Activated naive CD4-positive, alpha-beta T cell treated with anti-CD3 and anti-CD28 coated beads, Interleukin-2, amount 50 U/mL, for 24 hours (primary cell): ENCODE data around the gene ERC1.
"Not testable (repeated sequence)": the region's sequence is repeated elsewhere in the genome, so short reads cannot be mapped to it uniquely, and the experiment has no call there.

ENCODE experiments used
- H3K27ac Mint-ChIP-seq: one replicate; pipeline ENCODE4 v1.8.0; 2021; ENCODE audit warnings: mild to moderate bottlenecking, mixed read lengths
- H3K27me3 Mint-ChIP-seq: one replicate; pipeline ENCODE4 v1.8.0; 2021; ENCODE audit warnings: mixed read lengths
- H3K36me3 Mint-ChIP-seq: one replicate; pipeline ENCODE4 v1.8.0; 2021; ENCODE audit warnings: mixed read lengths
- H3K4me1 Mint-ChIP-seq: one replicate; pipeline ENCODE4 v1.8.0; 2021; ENCODE audit warnings: mixed read lengths
- H3K4me3 Mint-ChIP-seq: one replicate; pipeline ENCODE4 v1.8.0; 2021; ENCODE audit warnings: mild to moderate bottlenecking, mixed read lengths
- H3K9me3 Mint-ChIP-seq: one replicate; pipeline ENCODE4 v1.8.0; 2021; ENCODE audit warnings: mixed read lengths

The ERC1 gene

DNA sequence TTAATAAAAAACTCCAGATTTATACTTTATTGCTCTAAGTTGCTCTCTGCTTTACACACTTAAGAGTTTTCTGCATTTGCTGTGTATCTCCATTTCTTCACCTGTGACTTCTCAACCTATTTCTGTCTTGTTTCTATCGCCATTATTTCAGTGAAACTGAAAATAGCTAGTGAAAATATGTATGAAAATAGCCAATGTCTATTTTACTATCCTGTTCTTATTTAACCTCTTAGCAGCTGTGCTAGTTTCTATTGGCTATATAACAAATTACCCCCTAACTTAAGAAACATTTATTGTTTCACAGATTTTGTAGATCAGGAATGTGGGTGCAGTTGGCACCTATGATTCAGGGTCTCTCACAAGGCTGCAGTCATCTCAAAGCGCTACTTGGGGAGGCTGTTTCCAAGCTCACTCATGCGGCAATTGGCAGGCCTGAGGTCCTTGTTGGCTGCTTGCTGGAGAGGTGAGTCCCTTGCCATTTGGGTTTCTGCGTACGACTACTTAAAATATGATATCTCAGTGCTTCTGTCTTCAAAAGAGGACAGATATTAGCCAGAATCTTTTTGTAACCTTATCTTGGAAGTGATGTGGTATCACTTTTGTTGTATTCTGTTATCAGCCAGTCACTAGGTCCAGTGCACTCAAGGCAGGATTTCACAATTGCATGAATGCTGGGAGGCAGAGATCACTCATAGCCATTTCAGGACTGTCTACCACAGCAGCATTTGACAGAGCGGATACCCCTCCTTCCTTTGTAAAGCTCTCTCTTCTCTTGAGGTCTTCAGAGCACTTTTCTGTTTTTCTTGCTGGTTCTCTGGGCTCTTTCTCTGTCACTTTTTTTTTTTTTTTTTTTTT is 7.2 kb downstream of the ERC1 start:
- no peaks in the 10 kb centered on the region for H3K27me3 Mint-ChIP-seq
- peaks cover 44% of the 10 kb centered on the region for H3K4me1 Mint-ChIP-seq
- H3K4me3 Mint-ChIP-seq: no peak overlapping the region
- peaks cover 11% of the 10 kb centered on the region for H3K36me3 Mint-ChIP-seq
- no peak overlapping the region for H3K27ac Mint-ChIP-seq
- H3K9me3 Mint-ChIP-seq: no peaks in the 10 kb centered on the region

DNA sequence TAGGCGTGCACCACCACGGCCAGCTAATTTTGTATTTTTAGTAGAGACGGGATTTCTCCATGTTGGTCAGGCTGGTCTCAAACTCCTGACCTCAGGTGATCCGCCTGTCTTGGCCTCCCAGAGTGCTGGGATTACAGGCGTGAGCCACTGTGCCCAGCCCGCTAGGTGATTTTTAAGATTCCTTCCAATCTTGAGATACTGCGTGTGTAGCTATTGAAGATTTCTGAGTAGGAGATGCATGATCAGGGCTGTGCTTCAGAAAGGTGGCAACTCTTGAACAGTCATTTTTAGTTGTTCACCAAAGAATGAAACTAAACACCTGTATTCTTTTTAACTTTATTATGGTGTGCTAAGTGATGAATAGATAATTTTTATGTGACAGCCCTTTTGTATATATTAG is 8.7 kb downstream of the ERC1 start:
- Mint-ChIP-seq H3K4me1 (peaks cover 48% of the 10 kb centered on the region), H3K36me3 (peaks cover 11% of the 10 kb centered on the region)
- not testable (repeated sequence) for H3K27me3 Mint-ChIP-seq, H3K9me3 Mint-ChIP-seq, H3K27ac Mint-ChIP-seq, H3K4me3 Mint-ChIP-seq

DNA sequence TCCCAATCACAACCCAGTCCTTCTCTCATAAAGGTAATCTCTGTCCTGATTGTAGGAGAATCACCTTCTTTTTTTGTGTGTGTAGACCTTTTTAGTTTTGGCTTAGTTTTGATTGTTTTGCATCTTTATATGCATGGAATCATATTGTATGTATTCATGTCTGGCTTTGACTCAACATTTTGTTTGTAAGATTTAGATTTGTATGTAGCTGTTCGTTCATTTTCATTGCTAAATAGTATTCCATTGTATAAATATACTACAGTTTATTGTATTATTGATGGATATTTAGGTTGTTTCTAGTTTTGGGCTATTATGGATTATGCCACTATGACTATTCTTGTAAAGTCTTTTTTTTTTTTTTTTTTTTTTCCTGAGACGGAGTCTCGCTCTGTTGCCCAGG is 10.5 kb downstream of the ERC1 start:
- Mint-ChIP-seq H3K4me3 (no peak overlapping the region), H3K27me3 (no peaks in the 10 kb centered on the region), H3K4me1 (peaks cover 38% of the 10 kb centered on the region), H3K27ac (no peak overlapping the region), H3K36me3 (peaks cover 9% of the 10 kb centered on the region), H3K9me3 (no peaks in the 10 kb centered on the region)

DNA sequence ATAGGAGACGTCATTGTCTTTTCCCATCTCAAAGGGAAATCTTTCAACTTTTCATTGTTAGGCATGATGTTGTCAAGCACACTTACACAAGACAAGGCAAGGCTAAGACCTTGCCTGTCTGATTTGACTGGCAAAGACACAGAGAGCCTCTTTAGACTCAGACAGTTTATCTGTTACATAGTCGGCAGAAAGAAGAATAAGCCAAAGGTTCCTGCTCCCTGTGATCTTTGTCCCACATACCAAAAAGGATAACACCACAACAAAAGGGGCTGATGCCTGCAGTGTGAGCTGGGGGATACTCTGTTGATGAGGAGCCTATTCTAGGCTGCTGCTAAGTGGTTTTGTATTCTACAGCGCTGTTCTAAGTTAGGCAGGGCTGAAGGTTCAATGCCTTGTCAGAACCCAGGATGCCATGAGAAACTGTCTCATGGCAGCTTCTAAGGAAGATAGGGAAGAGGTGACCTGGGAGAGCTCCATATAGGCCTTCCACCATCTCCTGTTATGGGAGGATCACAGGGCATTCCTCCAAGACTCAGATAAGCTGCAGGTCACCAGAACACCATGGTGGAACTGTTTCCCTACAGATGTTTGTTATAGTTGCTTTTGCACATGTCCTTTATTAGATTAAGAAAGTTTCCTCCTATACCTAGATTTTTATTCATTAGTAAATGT is 12.7 kb downstream of the ERC1 start:
- Mint-ChIP-seq H3K4me3 (no peak overlapping the region), H3K27ac (no peak overlapping the region), H3K36me3 (peaks cover 9% of the 10 kb centered on the region), H3K4me1 (peaks cover 27% of the 10 kb centered on the region), H3K9me3 (no peaks in the 10 kb centered on the region), H3K27me3 (no peaks in the 10 kb centered on the region)

DNA sequence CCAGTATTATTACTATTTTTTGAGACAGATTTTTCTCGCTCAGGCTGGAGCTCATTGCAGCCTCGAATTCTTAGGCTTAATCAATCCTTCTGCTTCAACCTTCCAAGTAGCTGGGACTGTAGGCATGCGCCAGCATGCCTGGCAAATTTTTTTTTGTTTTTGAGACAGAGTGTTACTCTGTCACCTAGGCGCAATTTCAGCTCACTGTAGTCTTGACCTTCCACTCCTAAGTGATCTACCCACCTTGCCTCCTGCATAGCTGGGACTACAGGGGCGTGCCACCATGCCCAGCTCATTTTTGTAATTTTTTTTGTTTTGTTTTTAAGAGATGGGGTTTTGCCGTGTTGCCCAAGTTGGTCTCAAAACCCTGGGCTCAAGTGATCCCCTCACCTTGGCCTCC is 15.2 kb downstream of the ERC1 start:
- H3K27me3 Mint-ChIP-seq: no peaks in the 10 kb centered on the region
- H3K27ac Mint-ChIP-seq: no peak overlapping the region
- peaks cover 3% of the 10 kb centered on the region for H3K36me3 Mint-ChIP-seq
- no peaks in the 10 kb centered on the region for H3K9me3 Mint-ChIP-seq
- no peak overlapping the region for H3K4me3 Mint-ChIP-seq
- peaks cover 16% of the 10 kb centered on the region for H3K4me1 Mint-ChIP-seq

DNA sequence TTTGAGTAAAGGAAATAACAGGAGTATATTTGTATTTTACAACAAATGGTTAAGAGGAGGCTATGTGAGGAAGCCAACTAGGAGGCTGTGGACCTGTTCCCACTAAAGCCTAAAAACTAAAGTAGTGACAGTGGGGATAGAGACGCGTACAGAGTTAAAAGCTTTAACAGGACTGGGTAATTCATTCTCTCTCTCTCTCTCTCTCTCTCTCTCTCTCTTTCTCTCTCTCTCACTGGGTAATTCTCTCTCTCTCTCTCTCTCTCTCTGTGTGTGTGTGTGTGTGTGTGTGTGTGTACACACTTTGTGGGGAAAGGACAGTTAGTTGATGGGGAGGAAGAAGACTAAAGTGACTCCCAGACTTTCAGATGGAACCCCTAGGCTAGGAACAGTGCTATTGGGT is 16.3 kb downstream of the ERC1 start:
- Mint-ChIP-seq H3K4me1 (peaks cover 16% of the 10 kb centered on the region), H3K27ac (no peak overlapping the region), H3K4me3 (no peak overlapping the region), H3K36me3 (no peaks in the 10 kb centered on the region), H3K27me3 (no peaks in the 10 kb centered on the region), H3K9me3 (no peaks in the 10 kb centered on the region)

DNA sequence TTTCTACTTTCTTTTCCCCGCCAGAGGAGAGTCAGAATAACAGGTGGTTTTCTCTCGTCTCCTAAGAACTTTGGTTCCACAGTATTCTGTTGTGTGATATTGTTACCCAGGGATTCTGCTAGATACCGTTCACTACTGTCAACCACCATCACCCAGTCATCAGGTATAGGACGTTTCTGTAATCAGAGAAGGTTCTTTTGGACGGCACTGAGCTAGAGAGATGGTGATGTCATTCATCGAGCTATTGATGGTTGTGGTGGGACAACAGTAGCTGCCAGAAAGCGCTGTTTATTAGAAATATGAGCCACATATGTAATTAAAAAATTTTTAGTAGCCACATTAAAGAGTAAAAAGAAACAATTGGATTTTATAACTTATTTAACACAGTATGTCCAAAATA is 17.0 kb downstream of the ERC1 start:
- no peaks in the 10 kb centered on the region for H3K36me3 Mint-ChIP-seq
- no peaks in the 10 kb centered on the region for H3K27me3 Mint-ChIP-seq
- no peak overlapping the region for H3K4me3 Mint-ChIP-seq
- no peaks in the 10 kb centered on the region for H3K9me3 Mint-ChIP-seq
- H3K4me1 Mint-ChIP-seq: peaks cover 16% of the 10 kb centered on the region
- H3K27ac Mint-ChIP-seq: no peak overlapping the region

DNA sequence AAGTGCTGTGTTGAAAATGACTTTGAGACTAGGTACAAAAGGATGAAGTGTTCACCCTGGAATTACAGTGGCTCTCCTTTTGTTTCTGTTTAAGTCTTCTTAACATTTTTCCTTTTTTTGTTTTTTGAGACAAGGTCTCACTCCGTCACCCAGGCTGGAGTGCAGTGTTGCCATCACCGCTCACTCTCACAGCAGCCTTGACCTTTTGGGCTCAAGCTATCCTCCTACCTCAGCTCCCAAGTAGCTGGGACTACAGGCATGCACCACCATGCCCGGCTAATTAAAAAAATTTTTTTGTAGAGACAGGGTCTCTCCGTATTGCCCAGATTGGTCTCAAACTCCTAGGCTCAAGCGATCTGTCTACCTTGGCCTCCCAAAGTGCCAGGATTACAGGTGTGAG is 20.1 kb downstream of the ERC1 start:
- Mint-ChIP-seq H3K27me3 (no peaks in the 10 kb centered on the region), H3K4me1 (peaks cover 17% of the 10 kb centered on the region), H3K9me3 (no peaks in the 10 kb centered on the region), H3K36me3 (no peaks in the 10 kb centered on the region), H3K27ac (no peak overlapping the region), H3K4me3 (no peak overlapping the region)

DNA sequence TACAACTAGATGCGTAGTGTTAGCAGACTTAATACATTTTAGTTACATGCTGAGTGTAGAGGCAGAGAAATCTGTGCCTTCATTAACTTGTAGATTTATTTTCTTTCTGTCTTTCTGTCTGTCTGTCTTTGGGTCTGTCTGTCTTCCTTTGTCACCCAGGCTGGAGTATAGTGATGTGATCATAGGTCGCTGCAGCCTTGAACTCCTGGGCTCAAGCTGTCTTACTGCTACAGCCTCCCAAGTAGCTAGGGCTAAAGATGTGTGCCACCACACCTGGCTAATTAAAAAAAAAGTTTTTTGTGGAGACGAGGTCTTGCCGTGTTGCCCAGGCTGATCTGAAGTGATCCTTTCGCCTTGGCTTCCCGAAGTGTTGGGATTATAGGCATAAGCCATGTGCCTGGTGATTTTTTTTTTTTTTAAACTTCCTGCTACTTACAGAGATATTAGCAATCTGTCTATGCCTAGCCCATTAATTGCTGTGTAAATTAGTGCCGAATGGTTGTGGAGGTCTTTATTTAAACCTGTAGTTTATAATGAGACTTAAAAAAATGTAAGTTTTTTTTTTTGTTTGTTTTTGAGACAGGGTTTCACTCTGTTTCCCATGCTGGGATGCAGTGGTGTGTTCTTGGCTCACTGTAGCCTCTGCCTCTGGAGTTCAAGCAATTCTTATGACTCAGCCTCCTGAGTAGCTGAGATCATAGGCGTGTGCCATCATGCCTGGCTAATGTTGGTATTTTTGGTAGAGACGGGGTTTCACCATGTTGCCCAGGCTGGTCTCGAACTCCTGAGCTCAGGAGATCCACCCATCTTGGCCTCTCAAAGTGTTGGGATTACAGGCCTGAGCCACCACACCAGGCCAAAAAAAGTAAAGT is 22.8 kb downstream of the ERC1 start:
- Mint-ChIP-seq H3K27me3 (no peaks in the 10 kb centered on the region), H3K9me3 (no peaks in the 10 kb centered on the region), H3K4me3 (no peak overlapping the region), H3K4me1 (peaks cover 12% of the 10 kb centered on the region), H3K36me3 (peaks cover 3% of the 10 kb centered on the region), H3K27ac (peak overlapping the region; percentile 62)

DNA sequence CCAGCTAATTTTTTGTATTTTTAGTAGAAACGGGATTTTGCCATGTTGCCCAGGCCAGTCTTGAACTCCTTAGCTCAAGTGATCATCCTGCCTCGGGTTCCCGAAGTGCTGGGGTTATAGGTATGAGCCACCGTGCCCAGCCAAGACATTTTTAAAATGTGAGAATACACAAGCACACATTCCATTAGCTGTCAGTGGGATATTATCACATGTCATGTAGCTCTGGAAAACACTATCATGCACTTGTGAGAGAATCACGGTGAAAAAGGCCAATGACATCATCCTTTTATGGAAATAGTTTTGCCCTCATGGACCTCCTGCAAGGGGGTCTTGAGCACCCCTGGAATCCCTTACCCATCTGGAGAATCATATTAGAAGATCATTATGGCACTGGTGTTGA is 28.3 kb downstream of the ERC1 start:
- Mint-ChIP-seq H3K4me1 (peaks cover 20% of the 10 kb centered on the region), H3K9me3 (no peaks in the 10 kb centered on the region), H3K27me3 (no peaks in the 10 kb centered on the region), H3K27ac (no peak overlapping the region), H3K36me3 (peaks cover 16% of the 10 kb centered on the region), H3K4me3 (no peak overlapping the region)

DNA sequence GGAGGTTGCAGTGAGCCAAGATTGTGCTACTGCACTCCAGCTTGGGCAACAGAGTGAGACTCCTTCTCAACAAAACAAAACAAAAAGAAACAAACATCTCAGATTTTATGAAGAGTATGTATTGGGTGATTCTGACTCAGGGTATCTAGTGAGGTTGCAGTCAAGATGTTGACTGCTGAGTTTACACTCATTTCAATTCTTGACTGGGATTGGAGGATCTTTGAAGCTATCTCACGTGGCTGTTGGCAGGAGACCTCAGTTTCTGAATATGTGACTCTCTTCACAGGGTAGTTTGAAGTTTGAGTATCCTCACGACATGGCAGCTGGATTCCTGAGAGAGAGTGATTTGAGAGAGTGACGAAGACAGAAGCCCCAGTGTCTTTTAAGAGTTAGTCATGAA is 29.4 kb downstream of the ERC1 start:
- Mint-ChIP-seq H3K4me1 (peaks cover 15% of the 10 kb centered on the region), H3K9me3 (no peaks in the 10 kb centered on the region), H3K36me3 (peaks cover 16% of the 10 kb centered on the region), H3K4me3 (no peak overlapping the region), H3K27me3 (no peaks in the 10 kb centered on the region), H3K27ac (no peak overlapping the region)

DNA sequence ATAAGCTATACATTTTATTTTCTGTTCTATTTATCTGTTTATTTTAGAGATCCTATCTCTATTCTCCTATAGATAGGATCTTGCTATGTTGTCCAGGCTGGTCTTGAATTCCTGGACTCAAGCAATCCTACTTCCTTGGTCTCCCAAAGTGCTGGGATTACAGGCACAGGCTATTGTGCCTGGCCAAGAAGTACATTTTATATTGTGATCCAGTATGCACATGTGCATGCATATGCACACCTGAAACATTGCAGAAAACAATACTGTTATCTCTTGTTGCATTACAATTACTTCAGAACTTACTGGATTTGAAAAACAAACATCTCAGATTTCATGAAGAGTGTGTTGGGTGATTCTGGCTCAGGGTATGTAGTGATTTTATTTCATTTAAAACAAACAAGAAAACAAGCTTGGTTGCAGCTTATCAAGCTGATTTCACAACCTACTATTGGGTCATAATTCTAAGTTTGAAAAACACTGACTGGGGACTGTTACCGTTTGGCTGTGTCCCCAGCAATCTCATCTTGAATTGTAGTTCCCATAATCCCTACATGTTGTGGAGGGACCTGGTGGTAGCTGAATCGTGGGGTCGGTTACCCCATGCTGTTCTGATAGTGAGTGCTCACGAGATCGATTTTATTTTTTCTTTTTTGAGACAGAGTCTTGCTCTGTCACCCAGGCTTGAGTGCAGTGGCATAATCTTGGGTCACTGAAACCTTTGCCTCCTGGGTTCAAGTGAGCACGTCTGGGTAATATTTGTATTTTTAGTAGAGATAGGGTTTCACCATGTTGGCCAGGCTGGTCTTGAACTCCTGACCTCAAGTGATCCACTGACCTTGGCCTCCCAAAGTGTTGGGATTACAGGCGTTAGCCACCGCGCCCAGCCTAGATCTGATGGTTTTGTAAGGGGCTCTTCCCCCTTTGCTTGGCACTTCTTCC is 31.3 kb downstream of the ERC1 start:
- Mint-ChIP-seq H3K27me3 (no peaks in the 10 kb centered on the region), H3K9me3 (no peaks in the 10 kb centered on the region), H3K4me1 (peaks cover 12% of the 10 kb centered on the region), H3K4me3 (no peak overlapping the region), H3K36me3 (peaks cover 14% of the 10 kb centered on the region), H3K27ac (no peak overlapping the region)

DNA sequence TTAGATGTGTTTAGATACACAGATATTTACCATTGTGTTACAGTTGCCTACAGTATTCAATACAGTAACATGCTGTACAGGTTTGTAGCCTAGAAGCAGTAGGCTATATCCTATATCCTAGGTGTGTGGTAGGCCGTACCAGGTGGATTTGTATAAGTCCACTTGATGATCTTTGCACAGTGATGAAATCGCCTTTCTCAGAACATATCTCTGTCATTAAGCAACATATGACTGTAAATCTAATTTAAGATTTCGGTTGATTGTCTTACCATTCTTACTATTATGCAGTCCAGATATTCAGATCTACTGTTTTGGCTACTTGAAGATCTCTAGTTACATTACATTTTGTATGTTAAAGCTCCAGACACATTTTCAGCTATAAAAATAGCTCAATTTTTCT is 39.8 kb downstream of the ERC1 start:
- H3K27ac Mint-ChIP-seq: no peak overlapping the region
- no peak overlapping the region for H3K4me3 Mint-ChIP-seq
- no peaks in the 10 kb centered on the region for H3K9me3 Mint-ChIP-seq
- H3K4me1 Mint-ChIP-seq: peaks cover 3% of the 10 kb centered on the region
- peaks cover 13% of the 10 kb centered on the region for H3K36me3 Mint-ChIP-seq
- no peaks in the 10 kb centered on the region for H3K27me3 Mint-ChIP-seq

DNA sequence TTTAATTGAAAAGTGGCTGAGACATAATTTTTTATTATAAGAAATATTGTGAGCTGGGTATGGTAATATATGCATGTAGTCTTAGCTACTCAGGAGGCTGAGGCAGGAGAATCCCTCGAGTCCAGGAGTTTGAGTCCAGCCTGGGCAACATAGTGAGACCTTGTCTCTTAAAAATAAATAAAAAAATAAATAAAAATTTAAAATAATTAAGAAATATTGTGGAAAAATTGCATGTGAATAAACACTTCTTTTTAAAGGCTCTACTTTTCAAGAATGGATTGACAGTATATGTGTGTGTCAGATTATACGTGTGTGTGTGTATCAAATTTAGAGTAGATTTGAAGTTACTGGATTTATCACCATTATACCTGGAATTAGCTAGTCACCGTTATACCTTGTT is 43.2 kb downstream of the ERC1 start:
- H3K4me3 Mint-ChIP-seq: no peak overlapping the region
- peaks cover 3% of the 10 kb centered on the region for H3K4me1 Mint-ChIP-seq
- H3K9me3 Mint-ChIP-seq: no peaks in the 10 kb centered on the region
- peaks cover 9% of the 10 kb centered on the region for H3K36me3 Mint-ChIP-seq
- no peak overlapping the region for H3K27ac Mint-ChIP-seq
- H3K27me3 Mint-ChIP-seq: no peaks in the 10 kb centered on the region
